KMS-11 (cell line): ENCODE measurements around the gene GIPC2.

Experiments
- H2AFZ ChIP-seq: fragments of 200-600 bp; sonication (generic); 2 replicates; pipeline ENCODE4 v1.6.1; 2016; ENCODE audit warnings: antibody characterized with exemption, mixed run types, low read depth
- H3K27ac ChIP-seq: fragments of 200-600 bp; sonication (generic); 2 replicates; pipeline ENCODE4 v1.6.1; 2016; ENCODE audit warnings: mild to moderate bottlenecking, mixed run types
- H3K27me3 ChIP-seq: fragments of 200-600 bp; sonication (generic); 2 replicates; pipeline ENCODE4 v1.6.1; 2017; ENCODE audit warnings: mild to moderate bottlenecking, low read depth, mixed run types, moderate library complexity; ENCODE audit not compliant: insufficient read depth
- H3K36me3 ChIP-seq: fragments of 200-600 bp; sonication (generic); 2 replicates; pipeline ENCODE4 v1.6.1; 2017; ENCODE audit warnings: mild to moderate bottlenecking, mixed run types; ENCODE audit not compliant: insufficient read depth
- H3K4me1 ChIP-seq: fragments of 200-600 bp; sonication (generic); 2 replicates; pipeline ENCODE4 v1.6.1; 2016; ENCODE audit warnings: mild to moderate bottlenecking, low read depth, mixed run types; ENCODE audit not compliant: poor library complexity, severe bottlenecking
- H3K4me2 ChIP-seq: fragments of 200-600 bp; sonication (generic); 2 replicates; pipeline ENCODE4 v1.7.0; 2016; ENCODE audit warnings: mild to moderate bottlenecking, mixed run types
- H3K4me3 ChIP-seq: fragments of 200-600 bp; sonication (generic); IDR thresholded peaks from 2 replicates; pipeline ENCODE4 v1.6.1; 2017; ENCODE audit warnings: low read depth, low read length, mixed read lengths; ENCODE audit not compliant: insufficient read depth
- H3K79me2 ChIP-seq: fragments of 200-600 bp; sonication (generic); 2 replicates; pipeline ENCODE4 v1.6.1; 2016; ENCODE audit warnings: low read depth, mixed run types; ENCODE audit not compliant: insufficient read depth
- H3K9ac ChIP-seq: fragments of 200-600 bp; sonication (generic); 2 replicates; pipeline ENCODE4 v1.6.1; 2016; ENCODE audit warnings: mild to moderate bottlenecking, mixed run types
- H4K20me1 ChIP-seq: fragments of 200-600 bp; sonication (generic); 2 replicates; pipeline ENCODE4 v1.6.1; 2016; ENCODE audit warnings: mild to moderate bottlenecking, mixed run types; ENCODE audit not compliant: insufficient read depth
- TF ChIP-seq, protein P1 (sequence below): fragments of 200-600 bp; sonication (generic); conservative IDR thresholded peaks from 2 replicates; pipeline ENCODE4 v1.6.1; 2017; ENCODE audit warnings: low read depth, mild to moderate bottlenecking, antibody characterized with exemption, low read length, moderate library complexity, mixed read lengths

GIPC2 gene

DNA sequence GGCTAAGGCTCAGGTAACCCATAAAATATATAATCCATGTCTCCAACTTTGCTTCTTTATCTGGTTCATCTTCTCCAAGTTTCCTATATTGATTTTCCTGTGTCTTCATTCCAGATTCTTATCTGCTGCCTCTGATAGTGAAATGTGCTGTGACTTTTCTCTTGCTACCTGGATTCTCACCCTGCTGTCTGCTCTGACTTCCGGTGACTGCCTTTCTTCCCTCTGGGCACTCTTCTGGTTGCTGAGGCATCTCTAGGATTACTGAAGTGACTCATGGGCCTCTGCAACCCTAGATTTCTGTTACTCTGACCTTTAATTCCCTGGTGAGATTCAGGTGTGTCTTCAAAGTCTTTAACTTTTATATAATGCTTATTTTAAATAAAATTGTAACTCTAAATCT, 46.9 kb downstream of the GIPC2 start:
- Histone ChIP-seq H3K79me2 (no peaks in the 10 kb centered on the region), H3K4me2 (no peak overlapping the region), H3K27ac (no peak overlapping the region), H3K9ac (no peak overlapping the region), H3K36me3 (no peaks in the 10 kb centered on the region), H3K27me3 (no peaks in the 10 kb centered on the region), H3K4me3 (no peak overlapping the region), H3K4me1 (no peaks in the 10 kb centered on the region), H2AFZ (no peak overlapping the region), H4K20me1 (no peaks in the 10 kb centered on the region)
- TF ChIP-seq, protein P1, sequence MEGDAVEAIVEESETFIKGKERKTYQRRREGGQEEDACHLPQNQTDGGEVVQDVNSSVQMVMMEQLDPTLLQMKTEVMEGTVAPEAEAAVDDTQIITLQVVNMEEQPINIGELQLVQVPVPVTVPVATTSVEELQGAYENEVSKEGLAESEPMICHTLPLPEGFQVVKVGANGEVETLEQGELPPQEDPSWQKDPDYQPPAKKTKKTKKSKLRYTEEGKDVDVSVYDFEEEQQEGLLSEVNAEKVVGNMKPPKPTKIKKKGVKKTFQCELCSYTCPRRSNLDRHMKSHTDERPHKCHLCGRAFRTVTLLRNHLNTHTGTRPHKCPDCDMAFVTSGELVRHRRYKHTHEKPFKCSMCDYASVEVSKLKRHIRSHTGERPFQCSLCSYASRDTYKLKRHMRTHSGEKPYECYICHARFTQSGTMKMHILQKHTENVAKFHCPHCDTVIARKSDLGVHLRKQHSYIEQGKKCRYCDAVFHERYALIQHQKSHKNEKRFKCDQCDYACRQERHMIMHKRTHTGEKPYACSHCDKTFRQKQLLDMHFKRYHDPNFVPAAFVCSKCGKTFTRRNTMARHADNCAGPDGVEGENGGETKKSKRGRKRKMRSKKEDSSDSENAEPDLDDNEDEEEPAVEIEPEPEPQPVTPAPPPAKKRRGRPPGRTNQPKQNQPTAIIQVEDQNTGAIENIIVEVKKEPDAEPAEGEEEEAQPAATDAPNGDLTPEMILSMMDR = no peak

DNA sequence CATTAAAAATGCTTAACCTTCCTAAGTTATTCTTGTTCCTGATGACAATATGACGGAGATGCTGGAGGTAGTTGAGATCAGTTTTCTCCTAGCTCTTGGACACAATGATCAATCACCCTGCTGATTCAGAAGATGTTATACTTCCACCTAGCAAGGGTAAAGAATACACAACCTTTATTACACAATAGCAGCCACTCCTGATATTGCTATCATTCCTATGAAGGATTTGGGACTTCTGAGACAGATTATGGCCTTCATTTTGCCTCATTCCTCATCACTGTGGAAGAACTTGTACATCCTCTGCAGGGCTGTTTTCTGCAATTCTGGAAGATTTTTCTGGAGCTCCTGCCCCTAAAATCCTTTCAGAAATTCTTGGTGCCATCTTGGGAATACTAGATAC, 47.8 kb downstream of the GIPC2 start:
- Histone ChIP-seq H3K27me3 (no peaks in the 10 kb centered on the region), H2AFZ (no peak overlapping the region), H3K4me1 (no peaks in the 10 kb centered on the region), H3K79me2 (no peaks in the 10 kb centered on the region), H3K27ac (no peak overlapping the region), H3K4me3 (no peak overlapping the region), H3K4me2 (no peak overlapping the region), H3K9ac (no peak overlapping the region), H3K36me3 (no peaks in the 10 kb centered on the region), H4K20me1 (no peaks in the 10 kb centered on the region)
- TF ChIP-seq, protein P1 = no peak

DNA sequence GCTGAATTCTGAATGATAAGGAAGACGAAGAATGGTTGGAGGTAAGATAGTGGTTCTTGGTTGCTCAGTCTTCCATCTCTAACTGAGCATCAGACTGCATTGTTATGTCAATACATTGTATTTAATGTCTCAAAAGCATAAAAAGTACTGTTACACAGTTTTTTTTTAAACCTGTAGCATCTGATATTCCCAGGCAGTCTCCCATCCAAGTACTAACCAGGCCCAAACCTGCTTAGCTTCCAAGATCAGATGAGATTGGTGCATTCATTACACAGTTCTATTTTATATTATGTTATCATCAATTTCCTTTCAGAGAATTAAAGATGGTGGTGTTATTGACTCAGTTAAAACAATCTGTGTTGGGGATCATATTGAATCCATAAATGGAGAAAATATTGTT, 48.9 kb downstream of the GIPC2 start:
- Histone ChIP-seq H3K79me2 (no peaks in the 10 kb centered on the region), H4K20me1 (no peaks in the 10 kb centered on the region), H3K4me1 (no peaks in the 10 kb centered on the region), H3K27ac (no peak overlapping the region), H3K27me3 (no peaks in the 10 kb centered on the region), H3K4me2 (no peak overlapping the region), H3K36me3 (no peaks in the 10 kb centered on the region), H2AFZ (no peak overlapping the region), H3K9ac (no peak overlapping the region), H3K4me3 (no peak overlapping the region)
- TF ChIP-seq, protein P1 = no peak

DNA sequence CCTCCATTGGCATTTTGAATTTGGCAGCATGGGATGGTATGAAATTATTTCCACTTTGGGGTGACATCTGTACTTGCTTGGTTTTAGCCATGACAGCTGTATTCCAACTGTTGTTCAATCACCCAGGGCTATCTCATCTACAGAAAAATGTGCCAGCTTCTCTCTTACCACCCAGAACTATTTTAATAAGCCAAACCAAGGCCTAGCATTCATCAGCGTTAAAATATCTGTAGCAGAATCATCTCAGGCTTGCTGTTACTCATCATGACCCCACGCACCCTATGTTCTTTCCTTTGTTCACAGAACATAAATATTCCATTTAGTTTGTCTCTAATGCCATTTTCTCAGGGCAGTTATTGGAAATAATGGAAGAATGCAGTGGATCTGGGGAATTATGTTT, 49.8 kb downstream of the GIPC2 start:
- H3K27me3 ChIP-seq = no peaks in the 10 kb centered on the region
- H3K4me1 ChIP-seq = no peaks in the 10 kb centered on the region
- H3K4me3 ChIP-seq = no peak overlapping the region
- no peaks in the 10 kb centered on the region for H3K79me2 ChIP-seq
- H3K4me2 ChIP-seq = no peak overlapping the region
- H3K36me3 ChIP-seq = no peaks in the 10 kb centered on the region
- H3K9ac ChIP-seq = no peak overlapping the region
- no peak overlapping the region for H2AFZ ChIP-seq
- no peaks in the 10 kb centered on the region for H4K20me1 ChIP-seq
- TF ChIP-seq, protein P1 = no peak
- no peak overlapping the region for H3K27ac ChIP-seq

DNA sequence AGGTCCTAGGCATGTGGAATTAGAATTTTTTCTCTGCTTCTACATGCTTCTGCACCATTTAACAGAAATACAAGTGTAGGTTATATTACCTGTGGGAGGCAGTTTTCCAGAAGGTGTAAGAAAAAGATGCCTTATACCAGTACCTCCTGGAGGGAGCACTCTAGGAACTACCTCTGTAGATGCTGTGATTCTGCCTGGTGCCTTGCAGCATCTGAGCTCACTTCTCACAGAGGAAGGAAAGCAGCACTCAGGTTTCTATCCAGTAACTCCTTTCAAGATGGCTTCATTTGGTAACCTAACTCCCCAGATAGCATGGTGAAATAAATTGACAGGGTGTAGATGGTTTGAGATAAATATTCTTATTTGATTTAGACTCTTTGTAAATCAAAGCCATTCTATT, 50.3 kb downstream of the GIPC2 start:
- Histone ChIP-seq H2AFZ (no peak overlapping the region), H3K27ac (no peak overlapping the region)

More for the DNA sequence above, 50.3 kb downstream of the GIPC2 start:
- TF ChIP-seq, protein P1 = no peak
- H3K27me3 ChIP-seq = no peaks in the 10 kb centered on the region
- H3K4me2 ChIP-seq = no peak overlapping the region
- no peak overlapping the region for H3K4me3 ChIP-seq
- H3K9ac ChIP-seq = no peak overlapping the region
- no peaks in the 10 kb centered on the region for H3K79me2 ChIP-seq
- H4K20me1 ChIP-seq = no peaks in the 10 kb centered on the region
- no peaks in the 10 kb centered on the region for H3K4me1 ChIP-seq
- H3K36me3 ChIP-seq = no peaks in the 10 kb centered on the region
